HG03097 (cell line): ENCODE measurements around the gene CBR3.
A peak's percentile ranks its signal among the peaks of the same experiment; 100 is the strongest.

Source experiments
- ATAC-seq: cut with Tn5 transposase; IDR thresholded peaks from one replicate; pipeline ENCODE4 v1.9.1; 2021; ENCODE audit not compliant: unreplicated experiment, low FRiP score

Gene CBR3

DNA sequence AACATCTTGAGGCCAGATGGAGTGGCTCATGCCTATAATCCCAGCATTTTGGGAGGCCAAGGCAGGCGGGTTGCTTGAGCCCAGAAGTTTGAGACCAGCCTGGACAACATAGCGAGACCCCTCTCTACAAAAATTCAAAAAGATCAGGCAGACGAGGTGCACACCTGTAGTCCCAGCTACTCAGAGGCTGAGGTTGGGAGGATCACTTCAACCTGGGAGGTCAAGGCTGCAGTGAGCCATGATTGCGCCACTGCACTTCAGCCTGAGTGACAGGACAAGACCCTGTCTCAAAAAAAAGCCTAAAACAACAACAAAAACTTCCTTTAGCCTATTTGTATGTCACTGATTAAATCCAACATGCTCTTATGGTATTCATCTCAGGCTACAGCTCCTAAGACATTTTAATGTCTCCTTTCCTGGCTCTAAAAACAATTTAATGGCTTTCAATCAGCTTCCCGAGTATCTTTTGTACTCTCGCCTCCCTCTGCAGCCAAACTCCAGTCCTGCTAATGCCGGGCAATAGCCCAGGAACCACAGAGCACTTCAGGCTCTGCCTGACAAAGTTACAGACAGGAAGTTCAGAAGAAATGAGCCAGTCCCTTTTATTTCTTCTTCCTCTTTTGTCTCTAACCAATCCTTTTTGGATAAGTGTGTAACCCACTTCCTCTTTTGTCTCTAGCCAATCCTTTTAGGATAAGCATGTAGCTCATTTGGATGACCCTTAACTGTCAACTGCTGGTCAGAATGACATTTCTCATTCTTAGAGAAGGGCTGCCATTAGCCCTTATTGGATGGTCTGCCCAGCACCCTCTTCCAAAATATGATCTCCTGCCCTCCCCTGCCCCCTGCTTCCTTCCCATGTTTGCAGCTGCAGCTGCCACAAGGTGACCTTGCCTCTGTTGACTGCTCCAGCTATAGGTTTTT lies 15.2 kb downstream of the CBR3 start:
- ATAC-seq = peak; percentile 46

DNA sequence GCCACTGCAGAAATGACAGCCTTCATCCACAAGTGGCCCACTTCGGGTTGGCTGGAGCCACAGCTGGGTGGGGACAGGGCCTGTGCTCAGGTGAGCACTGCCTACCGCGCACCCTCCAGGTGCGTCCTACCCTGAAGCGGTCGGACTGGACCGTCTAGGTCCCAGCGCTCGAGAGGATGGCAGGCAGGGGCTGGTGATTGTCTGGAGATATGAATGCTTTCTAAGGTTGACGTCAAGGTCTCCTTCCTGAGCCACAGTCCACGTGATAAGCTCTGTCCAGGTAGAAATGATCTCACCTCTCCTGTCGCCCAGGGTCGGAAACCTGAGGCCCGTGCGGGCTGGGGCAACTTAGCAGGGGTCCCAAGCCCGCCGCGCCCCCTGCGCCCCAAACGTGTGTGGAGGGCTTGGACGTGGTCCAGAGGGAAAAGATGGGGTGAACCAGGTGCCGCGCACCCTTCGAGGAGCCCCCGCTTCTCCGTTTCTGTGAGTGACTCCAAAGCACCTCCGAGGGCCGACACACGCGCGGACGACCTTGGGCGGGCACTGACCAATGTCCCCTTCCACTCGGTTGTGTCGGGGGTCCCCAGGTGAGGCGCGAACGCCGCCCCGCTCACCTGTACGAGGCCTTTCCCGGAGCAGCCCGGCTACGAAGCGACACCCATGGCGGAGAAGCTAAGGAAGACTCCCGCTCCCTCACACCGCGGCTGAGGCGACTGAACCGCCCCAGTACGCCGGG lies 20.9 kb downstream of the CBR3 start:
- no peak for ATAC-seq

DNA sequence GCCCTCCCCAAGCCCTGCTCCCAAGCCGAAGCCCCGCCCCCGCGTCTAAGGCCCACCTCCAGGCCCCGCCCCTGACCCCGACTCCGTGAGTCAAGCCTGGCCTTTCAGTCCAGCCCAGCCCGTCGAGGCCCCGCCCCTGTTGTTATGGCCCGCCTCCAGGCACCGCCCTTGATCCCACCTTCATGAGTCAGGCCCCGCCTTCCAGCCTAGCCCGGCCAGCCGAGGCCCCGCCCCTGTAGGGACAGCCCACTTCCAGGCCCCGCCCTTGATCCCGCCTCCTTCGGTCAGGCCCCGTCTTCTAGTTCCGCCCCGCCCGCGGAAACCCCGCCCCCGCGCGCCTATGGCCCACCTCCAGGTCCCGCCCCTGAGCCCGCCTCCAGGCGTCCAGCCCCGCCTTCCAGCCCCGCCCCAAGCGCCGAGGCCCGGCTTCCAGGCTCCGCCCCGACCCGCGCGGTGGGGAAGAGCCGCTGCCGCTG lies 21.5 kb downstream of the CBR3 start:
- peak; percentile 90 for ATAC-seq

DNA sequence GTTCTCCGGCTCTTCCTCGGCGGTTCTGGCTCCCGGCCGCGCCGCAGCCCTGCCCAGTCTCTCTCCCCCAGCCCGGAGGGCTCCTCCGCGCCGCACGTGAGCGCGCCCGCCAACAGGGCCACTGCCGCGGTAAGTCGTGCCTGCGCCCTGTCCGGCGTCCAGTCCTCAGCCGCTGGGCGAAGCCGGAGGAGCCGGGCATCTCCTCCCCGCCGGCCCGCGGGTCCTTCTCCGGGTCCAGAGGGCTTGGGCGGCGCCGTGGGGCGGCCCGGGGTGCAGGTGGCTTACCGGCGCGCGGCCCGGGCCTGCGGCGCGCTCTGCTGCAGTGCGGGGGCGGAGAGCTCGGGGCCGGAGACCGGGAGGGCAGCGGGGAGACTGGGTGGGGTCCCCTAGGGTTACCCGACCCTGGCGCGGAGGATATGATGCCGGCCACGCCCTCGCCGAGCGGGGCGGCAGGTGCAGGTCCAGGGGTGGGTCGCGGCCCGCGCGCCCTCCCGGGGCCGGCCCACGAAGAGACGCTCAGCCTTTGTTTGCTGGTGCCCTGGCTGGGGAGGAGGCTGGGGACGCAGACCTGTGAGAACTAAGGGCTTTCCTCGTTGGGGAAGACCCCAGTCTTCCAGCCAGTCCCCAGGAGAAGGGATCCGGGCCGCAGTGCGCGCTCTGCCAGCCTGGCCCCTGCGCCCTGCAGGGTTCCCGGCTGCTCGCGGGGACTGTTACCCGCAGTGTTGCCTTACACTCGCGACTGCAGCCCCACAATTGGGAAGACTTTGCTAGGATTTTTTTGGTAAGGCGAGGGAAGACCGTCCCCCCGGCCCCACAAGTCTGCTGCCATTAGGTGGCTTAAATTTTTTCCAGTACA lies 22.2 kb downstream of the CBR3 start, which contains the start of gene DOP1B:
DOP1B (plus strand) TSS at position 10 of the 856 bp plus-strand sequence. CDS start 7,910 bp downstream, outside the sequence.
- ATAC-seq = peak; percentile 10

DNA sequence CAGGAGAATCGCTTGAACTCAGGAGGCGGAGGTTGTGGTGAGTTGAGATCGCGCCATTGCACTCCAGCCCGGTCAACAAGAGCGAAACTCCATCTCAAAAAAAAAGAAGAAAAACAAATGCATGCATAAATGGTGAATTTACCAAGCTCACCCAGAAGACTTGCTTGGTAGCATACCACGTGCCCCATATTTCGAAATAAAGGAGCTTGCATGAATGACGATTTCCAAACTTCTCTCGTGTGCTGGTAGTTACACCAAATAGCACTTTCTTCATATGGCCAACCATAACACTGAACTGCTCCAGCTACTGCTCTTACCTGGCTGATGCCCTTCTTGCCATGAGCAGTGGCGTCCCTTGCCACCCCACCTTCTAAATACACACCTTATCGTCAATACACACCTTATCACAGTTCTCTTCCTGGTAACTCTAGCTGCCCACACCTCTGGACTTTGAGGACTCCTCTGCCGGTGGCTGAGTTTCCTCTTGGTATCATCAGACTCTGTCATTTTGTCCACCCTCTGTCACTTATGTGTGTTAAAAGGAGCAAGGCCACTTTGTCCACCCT lies 24.6 kb downstream of the CBR3 start:
- no peak for ATAC-seq

DNA sequence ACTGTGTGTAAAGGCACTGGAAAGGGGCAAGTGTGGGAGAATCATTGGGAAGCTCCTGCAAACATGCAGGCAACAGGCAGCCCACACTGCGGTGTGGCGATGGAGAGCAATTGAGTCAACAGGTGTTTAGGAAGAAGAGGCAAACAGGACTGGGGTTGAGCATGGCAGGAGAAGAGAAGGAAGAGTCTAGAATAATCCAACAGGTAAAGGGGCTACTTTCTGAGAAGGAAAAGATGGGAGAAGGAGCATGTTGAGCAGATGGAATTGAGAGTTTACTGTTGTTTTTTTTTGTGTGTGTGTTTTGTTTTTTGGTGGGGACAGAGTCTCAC lies 25.9 kb downstream of the CBR3 start:
- ATAC-seq = no peak

DNA sequence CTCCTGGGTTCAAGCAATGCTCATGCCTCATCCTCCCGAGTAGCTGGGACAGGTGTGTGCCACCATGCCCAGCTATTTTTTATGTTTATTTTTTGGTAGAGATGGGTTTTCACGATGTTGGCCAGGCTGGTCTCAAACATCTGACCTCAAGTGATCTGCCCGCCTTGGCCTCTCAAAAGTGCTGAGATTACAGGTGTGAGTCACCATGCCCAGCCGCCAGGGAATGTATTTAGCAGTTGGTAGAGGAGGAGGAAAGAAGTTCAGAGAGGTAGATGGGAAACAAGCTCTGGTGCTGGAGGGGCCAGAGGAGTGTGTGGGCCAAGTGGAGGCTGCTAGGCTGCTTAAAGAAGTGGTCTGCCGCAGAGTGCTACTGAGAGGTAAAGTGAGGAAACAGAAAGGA lies 27.8 kb downstream of the CBR3 start:
- ATAC-seq = no peak

DNA sequence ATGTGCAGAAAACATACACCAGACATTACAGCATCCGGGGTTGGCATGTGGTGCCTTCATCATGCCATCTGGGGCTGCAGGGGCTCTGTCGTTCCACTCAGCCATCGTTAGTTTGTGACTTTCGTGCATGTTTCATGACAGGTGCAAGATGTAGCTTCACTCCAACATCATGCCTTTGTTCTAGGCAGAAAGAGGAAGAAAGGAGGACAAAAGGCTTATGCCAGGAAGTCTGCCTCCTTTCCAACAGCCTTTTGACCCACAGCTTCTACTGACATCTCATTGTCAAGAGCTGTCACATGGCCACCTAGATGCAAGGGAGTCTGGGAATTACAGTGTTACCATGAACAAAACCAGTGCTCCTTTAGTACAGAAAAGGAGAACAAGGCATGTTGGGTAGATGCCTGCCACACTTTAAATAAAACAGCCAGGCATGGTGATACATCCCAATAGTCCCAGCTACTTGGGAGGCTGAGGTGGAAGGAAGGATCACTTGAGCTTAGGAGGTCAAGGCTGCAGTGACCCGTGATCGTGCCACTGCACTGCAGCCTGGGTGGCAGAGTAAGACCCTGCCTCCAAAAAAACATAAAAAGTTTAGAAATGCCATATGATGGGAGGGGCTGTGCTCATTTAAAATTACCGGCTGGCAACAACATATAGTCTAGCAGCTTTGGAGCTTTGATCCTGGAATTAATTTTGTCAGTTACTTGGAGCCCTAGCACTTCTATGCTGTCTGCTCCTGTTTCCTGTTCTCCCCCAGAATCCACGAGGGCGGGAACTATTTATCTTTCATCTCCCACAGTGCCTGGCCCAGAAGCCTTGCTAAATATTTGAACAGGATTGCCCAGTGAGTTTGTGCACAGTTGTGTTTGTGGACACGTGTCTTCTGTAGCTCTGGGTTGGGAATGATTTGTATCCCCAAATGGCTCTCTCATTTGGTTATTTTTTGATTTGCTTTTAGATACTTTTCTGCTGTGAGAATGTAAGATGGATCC lies 29.2 kb downstream of the CBR3 start:
- ATAC-seq = no peak

DNA sequence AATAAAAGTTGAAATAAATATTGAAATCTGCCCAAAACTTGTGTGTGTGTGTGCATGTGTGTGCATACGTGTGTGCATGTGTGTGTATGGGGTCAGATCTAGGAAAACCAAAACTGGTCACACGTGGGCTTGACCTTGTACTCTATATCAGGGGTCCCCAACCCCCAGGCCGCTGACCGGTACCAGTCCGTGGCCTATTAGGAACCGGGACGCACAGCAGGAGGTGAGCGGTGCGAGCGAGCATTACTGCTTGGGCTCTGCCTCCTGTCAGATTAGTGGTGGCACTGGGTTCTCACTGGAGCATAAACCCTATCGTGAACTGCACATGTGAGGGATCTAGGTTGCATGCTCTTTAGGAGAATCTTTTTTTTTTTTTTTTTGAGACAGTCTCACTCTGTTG lies 30.5 kb downstream of the CBR3 start:
- no peak for ATAC-seq

DNA sequence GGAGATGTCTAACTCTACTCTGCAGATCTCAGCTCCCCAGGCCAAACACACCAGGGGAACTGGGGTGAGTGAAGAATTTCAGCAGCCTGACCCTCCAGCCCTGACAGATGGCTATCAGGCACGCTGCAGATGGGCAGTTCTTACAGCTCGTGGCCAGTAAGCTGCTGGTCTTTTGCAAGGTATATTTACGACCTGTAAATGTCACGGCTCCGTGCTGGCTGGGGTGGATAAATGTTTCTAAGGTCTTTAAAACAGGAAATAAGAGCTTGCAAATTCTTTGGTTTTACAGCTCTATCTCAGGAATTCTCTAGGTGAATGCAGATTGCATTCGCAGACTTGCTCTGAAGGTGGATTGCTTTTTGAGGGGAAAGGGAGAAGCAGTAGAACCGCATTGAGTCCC lies 31.8 kb downstream of the CBR3 start:
- no peak for ATAC-seq

DNA sequence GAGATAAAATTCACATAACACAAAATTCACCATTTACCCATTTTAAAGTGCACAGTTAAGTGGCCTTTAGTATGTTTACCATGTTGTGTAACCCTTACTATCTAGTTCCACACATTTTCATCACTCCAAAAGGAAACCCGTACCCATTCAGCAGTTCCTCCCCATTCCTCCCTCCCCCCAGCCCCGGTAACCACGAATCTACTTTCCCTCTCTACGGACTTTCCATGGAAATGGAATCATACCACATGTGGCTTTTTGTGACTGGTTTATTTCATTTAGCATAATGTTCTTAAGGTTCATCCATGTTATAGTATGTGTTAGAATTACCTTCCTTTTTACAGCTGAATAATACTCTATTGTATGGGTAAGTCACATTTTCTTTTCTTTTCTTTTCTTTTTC lies 32.7 kb downstream of the CBR3 start:
- no peak for ATAC-seq

DNA sequence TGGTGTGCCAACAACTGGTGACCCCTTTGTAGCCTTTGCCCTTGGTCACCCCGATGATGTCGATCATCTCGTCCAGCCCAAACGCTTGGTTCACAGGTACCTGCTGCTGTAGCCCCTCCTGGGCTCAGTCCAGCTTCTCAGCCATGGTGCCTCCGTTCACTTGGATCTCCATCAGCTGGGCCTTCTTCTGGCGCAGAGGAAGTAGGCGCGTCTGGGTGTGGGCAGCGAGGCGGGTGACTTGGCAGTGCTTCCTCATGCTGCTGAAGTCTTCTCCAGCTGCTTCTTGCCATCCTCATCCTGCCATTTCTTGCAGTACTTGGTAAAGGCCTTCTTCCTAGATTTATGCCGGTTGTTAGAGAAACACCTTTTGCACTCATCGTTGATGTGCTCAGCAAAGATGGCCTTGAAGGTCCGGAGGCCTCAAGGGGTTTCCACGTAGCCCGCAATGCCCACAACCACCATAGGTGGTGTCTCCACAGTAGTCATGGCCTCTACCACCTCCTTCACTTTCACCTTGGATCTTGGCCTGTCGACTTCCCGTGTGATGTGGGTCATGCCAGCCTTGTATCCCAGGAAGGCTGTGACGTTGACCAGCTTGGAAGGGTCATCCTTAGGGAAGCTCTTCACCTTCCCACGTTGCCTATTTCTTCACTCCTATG lies 34.7 kb downstream of the CBR3 start:
- no peak for ATAC-seq

DNA sequence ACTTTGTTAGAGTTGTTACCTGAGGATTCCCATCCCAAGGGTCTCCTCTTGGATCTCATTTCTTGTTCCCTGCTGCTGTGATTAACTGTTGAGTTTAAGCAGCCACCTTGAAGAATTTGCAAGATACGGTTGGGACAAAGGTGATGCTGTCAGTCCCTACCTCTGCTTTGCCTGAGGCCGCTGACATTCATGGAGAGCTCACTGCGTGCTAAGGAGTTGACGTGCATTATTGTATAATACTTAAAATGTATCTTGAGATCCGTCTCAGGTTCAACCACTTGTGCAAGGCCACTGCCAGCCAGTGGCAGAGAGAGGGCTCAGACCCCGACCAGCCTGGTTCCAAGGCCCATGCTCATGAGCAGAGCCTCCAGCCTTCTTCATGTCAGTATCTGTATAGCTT lies 35.9 kb downstream of the CBR3 start:
- ATAC-seq = no peak

DNA sequence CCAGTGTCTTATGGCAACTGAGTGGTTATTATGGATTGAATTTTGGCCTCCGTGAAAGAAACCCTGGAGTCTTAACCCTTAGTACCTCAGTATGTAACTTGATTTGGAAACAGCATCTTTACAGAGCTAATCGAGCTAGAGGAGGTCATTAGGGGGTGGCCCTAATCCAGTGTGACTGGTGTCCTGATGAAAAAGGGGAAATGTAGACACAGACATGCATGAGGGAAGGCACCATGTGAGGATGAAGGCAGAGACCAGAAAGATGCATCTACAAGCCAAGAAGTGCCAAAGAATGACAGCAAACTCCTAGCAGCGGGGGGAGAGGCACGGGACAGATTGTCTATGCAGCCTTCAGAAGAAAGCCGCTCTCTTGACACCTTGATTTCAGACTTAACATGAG lies 36.5 kb downstream of the CBR3 start:
- ATAC-seq = no peak

DNA sequence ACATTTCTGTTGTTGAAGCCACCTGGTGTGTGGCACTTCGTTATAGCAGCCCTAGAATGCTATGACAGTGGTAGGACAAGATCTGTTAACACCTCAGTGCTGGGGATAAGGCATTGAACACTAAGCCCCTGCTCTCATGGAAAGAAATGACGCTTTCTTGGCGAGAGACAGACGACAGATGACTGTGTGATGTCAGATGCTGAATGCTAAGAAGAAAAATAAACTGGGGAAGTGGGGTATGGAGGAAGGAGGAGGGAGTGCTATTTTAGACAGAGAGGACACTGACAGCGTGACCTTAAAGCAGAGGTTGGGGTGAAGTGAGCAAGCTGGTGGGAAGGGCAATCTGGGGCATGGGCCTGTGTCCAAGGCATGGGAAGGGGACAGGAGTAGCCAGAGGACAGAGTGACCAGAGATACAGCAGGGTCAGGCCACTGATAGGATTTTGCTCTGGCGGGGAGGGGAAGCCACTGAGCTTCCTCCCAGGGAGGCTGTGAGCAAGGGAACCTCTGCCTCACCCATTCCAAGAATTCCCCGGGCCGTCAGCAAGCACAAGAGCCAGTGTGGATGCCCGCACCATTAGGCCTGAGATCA lies 37.0 kb downstream of the CBR3 start:
- ATAC-seq = no peak

DNA sequence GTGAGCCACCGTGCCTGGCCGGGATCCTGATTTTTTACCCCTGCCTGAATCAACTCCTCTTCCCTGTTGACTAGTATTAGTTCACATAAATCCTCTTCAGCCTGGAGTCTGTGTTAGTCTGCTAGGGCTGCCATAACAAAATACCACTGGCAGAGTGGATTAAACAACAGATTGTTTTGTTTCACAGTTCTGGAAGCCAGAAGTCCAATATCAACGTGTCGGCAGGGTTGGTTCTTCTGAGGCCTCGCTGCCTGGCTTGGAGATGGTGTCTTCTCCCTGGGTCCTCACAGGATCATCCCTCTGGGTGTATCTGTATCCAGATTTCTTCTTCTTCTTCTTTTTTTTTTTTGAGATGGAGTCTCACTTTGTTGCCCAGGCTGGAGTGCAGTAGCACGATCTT lies 39.9 kb downstream of the CBR3 start:
- ATAC-seq = no peak

DNA sequence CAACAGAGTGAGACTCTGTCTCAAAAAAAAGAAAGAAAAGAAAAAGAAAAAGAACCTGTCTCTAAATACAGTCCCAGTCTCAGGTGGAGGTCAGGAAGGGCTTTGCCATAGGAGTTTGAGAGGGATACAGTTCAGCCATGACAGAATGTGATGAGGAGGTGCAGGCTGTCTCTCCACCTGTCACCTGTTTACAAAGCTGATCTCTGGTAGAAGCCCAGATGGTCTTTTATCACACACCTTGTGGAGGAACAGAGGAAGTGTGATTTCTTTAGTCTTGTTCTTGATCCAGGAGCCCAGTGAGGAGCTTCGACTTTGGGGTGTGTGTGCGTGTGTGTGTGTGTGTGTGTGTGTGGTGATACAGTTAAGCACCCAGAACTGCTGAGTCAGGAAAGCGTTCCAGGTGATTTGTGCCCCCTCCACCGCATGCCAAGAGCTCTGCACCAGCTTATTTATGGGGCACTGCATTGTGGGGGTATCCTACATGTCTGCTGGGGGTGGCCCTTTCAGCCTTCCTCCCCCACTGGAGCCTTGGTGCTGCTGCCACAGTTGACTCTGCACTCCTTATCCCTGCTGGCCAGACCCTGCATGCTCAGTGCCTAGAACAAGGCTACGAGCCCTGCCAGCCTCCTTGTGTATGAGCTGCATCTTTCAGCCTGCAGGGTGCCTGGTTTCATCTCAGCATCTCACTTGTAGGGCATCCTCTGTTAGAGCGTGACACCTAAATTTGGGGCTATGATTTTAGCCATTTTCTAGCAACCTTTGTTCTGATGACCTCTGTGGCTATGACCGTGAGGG lies 41.1 kb downstream of the CBR3 start:
- ATAC-seq = no peak

DNA sequence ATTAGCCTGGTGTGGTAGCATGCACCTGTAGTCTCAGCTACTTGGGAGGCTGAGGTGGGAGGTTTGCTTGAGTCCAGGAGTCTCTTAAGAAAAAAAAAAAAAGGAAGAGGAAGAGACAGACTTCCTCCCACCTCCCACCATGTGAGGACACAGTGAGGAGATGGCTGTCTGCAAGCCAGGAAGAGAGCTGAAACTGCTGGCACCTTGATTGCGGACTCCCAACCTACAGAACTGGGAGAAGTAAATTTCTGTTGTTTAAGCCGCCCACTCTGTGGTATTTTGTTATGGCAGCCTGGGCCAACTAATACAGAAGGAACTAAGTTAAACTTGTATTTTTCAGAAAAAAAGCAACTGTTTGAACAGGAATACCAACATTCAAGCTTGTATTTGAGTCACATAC lies 43.5 kb downstream of the CBR3 start:
- ATAC-seq = no peak
